ENCODE data around the gene ANO2.
A peak's percentile ranks its signal among the peaks of the same experiment; 100 is the strongest.
"Not testable (repeated sequence)": the region's sequence is repeated elsewhere in the genome, so short reads cannot be mapped to it uniquely, and the experiment has no call there.

ANO2 gene

GRCh38 chr12:5889381-5890047 lies 55.5 kb downstream of the ANO2 start:
- DNase-seq (ENCODE audit: low read depth in 2 of 3, low spot score in 1 of 3) = peak; percentile 3 to 24 (median 17)

GRCh38 chr12:5888816-5889315 lies 56.2 kb downstream of the ANO2 start:
- DNase-seq (ENCODE audit: low read depth in 2 of 3, low spot score in 1 of 3) = no peak

DNA sequence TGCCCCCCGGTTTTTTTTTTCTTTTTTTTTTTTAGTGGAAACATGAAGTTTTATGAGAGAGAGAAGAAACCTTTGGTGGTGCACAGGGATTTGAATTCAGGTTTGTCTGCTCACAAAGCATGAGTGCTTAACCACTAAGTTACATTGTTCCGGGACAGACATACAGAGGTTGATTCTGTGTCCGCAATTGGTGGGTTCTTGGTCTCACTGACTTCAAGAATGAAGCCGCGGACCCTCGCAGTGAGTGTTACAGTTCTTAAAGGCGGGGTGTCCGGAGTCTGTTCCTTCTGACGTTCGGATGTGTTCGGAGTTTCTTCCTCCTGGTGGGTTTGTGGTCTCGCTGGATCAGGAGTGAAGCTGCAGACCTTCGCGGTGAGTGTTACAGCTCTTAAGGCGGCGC lies 57.2 kb downstream of the ANO2 start:
- not testable (repeated sequence) for DNase-seq (ENCODE audit: low read depth in 2 of 3, low spot score in 1 of 3)

- no peak for DNase-seq (ENCODE audit: low read depth in 2 of 3, low spot score in 1 of 3)
These were observed 60.2 kb downstream of the ANO2 start for GRCh38 chr12:5884866-5885265.

- DNase-seq (ENCODE audit: low read depth in 2 of 3, low spot score in 1 of 3) = no peak
These were observed 60.8 kb downstream of the ANO2 start for GRCh38 chr12:5884285-5884684.

DNA sequence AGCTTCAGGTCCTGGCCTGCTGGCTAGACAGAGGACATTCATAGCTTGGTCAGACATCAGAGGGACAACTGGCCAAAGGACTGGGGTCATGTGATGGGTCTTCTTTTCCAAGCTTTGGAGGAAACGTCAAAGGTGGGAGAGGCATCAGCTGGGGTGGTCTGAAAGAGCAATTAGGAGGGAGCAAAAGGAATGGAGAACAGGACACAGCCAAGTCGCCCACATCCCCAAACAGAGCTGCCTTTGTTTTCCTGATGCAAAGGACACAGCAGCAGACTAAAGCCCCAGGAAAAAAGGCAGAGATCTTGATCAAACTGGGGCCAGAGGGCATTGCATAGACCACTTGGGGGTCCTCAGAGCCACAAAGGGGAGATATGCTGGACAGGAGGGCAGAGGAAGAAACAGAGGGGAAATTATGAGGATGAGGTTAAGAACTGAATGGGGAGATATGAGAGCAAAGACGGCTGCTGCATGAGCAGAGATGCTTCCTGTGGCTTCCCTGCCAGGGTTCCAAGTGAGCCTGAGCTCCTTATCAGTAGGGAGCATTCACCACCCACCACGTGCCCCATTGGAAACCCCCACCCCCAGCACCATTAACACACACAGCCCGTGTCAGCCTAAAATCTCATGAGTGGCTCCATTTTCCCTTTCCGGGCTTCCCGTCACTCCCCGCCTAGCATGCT lies 62.4 kb downstream of the ANO2 start:
- no peak for DNase-seq (ENCODE audit: low read depth in 2 of 3, low spot score in 1 of 3)

- no peak for DNase-seq (ENCODE audit: low read depth in 2 of 3, low spot score in 1 of 3)
These were observed 63.4 kb downstream of the ANO2 start for GRCh38 chr12:5881666-5882065.

GRCh38 chr12:5881101-5881606 lies 63.9 kb downstream of the ANO2 start:
- DNase-seq (ENCODE audit: low read depth in 2 of 3, low spot score in 1 of 3) = no peak

DNA sequence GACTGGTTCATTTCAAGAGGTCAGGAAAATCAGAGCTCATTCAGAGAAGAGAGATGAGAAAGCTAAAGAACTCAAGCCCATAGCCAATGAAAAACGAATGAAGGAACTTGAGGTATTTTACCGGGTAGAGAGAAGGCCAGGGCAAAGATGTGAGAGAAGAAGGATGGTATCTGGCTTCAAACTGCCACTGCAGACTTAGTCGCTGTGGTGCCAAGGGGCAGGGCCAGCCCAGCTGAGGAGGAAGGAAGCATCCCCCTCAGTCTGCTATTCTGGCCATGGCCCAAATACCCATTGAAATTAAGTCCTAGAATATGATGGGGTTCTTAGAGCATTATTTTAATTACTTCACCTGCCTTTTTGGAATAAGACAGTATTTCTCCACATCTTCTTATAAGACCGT lies 69.2 kb downstream of the ANO2 start:
- DNase-seq (ENCODE audit: low read depth in 2 of 3, low spot score in 1 of 3) = no peak

GRCh38 chr12:5874514-5874913 lies 70.5 kb downstream of the ANO2 start:
- no peak for DNase-seq (ENCODE audit: low read depth in 2 of 3, low spot score in 1 of 3)

DNA sequence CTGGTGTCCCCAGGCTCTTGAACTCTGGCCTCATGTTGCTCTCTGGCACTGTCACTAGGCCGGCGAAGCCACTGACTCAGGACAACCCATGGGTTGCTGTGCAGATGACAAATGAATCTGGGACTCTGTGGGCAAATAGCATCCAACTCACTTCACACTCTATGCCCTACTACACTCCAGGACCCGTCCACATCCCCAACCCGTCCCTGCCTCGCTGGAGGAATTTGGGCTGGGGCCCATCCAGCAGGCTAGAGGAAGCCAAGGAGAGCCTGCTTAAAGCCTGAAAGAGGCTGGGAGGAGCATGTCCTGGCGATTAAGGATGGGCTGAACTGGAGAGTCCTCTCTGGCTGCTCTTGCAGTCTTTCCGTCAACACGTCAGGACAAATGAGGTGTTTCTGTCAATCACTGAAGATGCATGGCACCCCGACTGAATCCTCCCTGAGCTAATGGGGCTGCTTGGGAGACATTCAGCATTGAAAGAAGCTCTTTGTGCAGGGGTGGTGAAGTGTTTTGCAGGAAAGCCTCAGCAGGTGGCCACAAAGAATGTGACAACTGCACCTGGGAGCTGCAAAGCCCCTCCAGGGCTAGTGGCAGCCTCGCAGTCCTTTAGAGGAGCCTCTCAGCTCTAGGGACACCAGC lies 71.7 kb downstream of the ANO2 start:
- no peak for DNase-seq (ENCODE audit: low read depth in 2 of 3, low spot score in 1 of 3)

DNA sequence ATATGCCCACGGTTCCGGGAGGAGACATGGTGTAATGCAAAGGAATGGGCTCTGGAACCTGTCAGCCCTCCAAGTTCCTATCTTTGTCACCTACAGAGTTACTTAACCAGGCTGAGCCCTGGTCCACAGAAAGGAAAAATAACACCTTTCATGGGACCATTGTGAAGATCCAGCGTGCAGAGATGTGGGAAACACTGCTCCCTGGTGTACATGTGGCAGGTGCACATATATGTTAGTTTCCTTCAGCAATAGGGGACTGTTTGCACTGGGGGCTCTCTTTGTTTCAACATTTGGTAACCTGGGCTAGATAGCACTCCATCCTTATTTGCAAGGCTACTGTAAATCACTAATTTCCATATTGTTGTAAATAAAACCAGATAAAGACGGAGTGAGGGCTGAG lies 72.3 kb downstream of the ANO2 start:
- DNase-seq (ENCODE audit: low read depth in 2 of 3, low spot score in 1 of 3) = no peak

- no peak for DNase-seq (ENCODE audit: low read depth in 2 of 3, low spot score in 1 of 3)
These were observed 73.3 kb downstream of the ANO2 start for GRCh38 chr12:5871741-5872140.

DNA sequence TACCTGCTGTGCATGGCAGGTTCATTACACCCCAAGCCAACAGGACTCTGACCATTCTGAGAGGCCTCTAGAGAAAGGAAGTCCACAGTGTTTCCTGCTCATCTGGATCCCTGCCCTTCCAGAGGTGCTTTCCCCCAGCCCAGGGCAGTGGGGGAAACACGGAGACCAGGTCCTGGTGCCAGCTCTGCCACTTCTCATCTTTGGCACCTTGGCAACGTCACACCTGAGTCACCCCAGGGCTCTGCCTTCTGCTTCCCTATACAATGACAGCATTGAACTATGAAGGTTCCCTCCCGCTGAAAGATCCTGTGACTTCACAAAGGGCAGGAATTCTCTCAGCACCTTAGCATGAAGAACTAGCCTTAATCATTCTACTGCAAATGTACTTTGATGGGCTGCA lies 74.9 kb downstream of the ANO2 start:
- no peak for DNase-seq (ENCODE audit: low read depth in 2 of 3, low spot score in 1 of 3)

DNA sequence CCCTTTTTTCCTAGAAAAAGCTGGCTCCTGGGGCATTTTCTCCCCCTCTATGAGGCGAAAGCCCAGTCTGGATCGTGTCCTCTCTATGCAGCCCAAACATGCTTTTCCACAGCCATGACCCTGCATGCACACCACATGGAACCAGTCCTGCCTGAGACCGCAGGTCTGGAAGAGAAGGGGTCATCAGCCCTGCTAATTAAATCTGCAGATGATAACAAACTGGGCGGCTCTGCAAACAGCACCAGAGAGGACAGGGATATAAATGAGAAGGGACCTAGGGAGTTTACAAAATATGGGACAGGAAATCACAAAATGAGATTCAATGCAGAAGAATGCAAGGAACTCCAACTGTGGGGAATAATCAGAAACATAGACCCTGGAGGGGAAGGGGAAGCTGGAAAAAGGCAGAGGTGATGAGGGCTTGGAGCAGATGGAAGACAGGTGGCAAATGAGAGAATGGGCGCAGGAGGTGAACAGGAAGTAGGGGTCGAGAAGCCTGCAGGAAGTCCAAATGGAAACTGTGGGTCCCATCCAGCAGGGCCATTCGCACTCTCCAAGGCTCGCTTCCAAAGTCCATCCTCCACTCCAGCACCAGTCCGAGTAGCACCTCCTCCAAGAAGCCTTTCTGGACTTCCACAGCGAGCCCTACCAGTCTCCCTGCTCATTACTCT lies 76.3 kb downstream of the ANO2 start:
- DNase-seq (ENCODE audit: low read depth in 2 of 3, low spot score in 1 of 3) = no peak

DNA sequence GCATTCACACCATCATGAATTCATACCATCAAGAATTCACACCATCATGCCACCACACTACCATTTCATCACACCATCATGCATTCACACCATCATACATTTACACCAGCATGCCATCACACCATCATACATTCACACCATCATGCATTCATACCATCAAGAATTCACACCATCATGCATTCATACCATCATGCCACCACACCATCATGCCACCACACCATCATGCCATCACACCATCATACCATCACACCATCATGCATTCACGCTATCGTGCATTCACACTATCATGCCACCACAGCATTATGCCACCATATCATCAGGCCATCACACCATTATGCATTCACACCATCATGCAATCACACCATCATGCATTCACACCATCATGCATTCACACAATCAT lies 79.7 kb downstream of the ANO2 start:
- no peak for DNase-seq (ENCODE audit: low read depth in 2 of 3, low spot score in 1 of 3)

- DNase-seq (ENCODE audit: low read depth in 2 of 3, low spot score in 1 of 3) = no peak
These were observed 80.1 kb downstream of the ANO2 start for GRCh38 chr12:5864972-5865371.

DNA sequence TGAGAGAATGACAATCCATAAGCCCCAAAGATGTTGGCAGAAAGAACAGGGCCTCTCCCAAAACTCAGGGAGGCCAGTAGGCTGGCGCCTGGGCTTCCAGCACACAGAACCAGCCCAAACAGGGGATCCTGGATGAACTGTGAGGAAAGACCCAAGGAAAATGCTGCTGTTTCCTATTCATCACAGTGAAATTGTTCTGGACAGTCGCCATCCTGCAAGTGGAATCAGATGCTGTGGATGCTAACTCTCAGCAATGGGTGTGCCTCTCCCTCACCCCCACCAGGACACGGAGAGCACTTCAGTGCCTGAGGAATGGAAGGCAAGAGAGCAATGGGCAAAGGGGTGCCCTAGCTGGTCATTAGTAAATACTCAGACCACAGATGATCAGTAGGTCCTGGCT lies 80.8 kb downstream of the ANO2 start:
- no peak for DNase-seq (ENCODE audit: low read depth in 2 of 3, low spot score in 1 of 3)

GRCh38 chr12:5861416-5861815 lies 83.6 kb downstream of the ANO2 start:
- DNase-seq (ENCODE audit: low read depth in 2 of 3, low spot score in 1 of 3) = no peak

GRCh38 chr12:5856692-5857091 lies 88.4 kb downstream of the ANO2 start:
- DNase-seq (ENCODE audit: low read depth in 2 of 3, low spot score in 1 of 3) = no peak

- no peak for DNase-seq (ENCODE audit: low read depth in 2 of 3, low spot score in 1 of 3)
These were observed 98.1 kb downstream of the ANO2 start for GRCh38 chr12:5846950-5847349.

GRCh38 chr12:5840944-5841343 lies 104.1 kb downstream of the ANO2 start:
- no peak for DNase-seq (ENCODE audit: low read depth in 2 of 3, low spot score in 1 of 3)
